ENCODE results near the gene RPL5.

RPL5 gene

DNA sequence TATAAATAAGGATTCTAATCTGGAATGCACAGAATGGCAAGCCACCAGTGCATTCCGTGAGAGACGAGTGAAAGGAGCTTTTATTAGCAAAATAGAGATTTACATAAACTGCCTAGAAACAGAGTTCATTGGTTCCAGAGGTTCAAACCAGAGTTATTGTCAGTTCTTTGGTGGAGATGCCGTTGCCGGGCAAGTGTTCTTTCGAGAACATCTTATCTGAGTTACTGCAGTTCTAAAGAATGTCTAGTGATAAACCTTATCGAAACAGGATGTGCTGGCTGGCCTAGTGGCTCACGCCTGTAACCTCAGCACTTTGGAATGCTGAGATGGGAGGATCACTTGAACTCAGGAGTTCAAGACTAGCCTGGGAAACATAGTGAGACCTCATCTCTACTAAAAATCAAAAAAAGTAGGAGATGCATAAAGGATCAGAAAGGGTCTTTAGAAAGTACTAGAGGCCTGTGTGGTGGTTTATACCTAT, 27.1 kb upstream of the RPL5 start:
- 0 out of 2 replicates have a peak, but pooled peaks have one; percentile 22 for TF ChIP-seq ISL1 (CRISPR knock-in tag; IDR thresholded peaks at IDR 0.05)
- TF ChIP-seq, protein P1, sequence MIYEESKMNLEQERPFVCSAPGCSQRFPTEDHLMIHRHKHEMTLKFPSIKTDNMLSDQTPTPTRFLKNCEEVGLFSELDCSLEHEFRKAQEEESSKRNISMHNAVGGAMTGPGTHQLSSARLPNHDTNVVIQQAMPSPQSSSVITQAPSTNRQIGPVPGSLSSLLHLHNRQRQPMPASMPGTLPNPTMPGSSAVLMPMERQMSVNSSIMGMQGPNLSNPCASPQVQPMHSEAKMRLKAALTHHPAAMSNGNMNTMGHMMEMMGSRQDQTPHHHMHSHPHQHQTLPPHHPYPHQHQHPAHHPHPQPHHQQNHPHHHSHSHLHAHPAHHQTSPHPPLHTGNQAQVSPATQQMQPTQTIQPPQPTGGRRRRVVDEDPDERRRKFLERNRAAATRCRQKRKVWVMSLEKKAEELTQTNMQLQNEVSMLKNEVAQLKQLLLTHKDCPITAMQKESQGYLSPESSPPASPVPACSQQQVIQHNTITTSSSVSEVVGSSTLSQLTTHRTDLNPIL (CRISPR knock-in tag; IDR thresholded peaks at IDR 0.05; ENCODE audit: low read depth) = peak; percentile 75; the same call in 1 of the 2 replicates
- TF ChIP-seq PPARA (CRISPR knock-in tag; IDR thresholded peaks at IDR 0.05; ENCODE audit: borderline replicate concordance) = no peak
- ATAC-seq = peak; percentile 99

DNA sequence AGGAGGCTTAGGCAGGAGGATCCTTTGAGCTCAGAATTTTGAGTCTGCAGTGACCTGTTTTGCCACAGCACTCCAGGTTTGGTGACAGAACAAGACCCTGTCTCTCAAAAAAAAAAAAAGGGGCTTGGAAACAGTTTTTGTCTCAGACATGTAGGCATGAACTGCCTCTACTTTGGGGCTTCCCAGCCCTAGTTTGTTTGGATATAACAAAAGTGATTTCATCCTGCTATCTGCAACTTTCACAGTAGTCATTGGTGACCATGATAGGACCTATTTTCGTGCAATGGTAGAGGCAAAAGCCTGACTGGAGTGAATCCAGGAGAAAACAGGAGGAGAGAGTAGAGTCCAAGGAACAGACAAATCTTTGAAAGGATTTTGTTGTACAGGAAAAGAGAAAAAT, 26.6 kb upstream of the RPL5 start:
- TF ChIP-seq, protein P1 (CRISPR knock-in tag; IDR thresholded peaks at IDR 0.05; ENCODE audit: low read depth) = no peak
- TF ChIP-seq ZNF565 (CRISPR knock-in tag; conservative IDR thresholded peaks at IDR 0.05; ENCODE audit: low read depth) (no peak), ESRRG (CRISPR knock-in tag; IDR thresholded peaks at IDR 0.05) (no peak), ZC3H10 (CRISPR knock-in tag; IDR thresholded peaks at IDR 0.05) (no peak), ZFP3 (CRISPR knock-in tag; IDR thresholded peaks at IDR 0.05) (no peak), PPARA (CRISPR knock-in tag; IDR thresholded peaks at IDR 0.05; ENCODE audit: borderline replicate concordance) (no peak), ZNF70 (CRISPR knock-in tag; IDR thresholded peaks at IDR 0.05) (no peak), ISL1 (CRISPR knock-in tag; IDR thresholded peaks at IDR 0.05) (no peak)
- TF ChIP-seq, protein P2, sequence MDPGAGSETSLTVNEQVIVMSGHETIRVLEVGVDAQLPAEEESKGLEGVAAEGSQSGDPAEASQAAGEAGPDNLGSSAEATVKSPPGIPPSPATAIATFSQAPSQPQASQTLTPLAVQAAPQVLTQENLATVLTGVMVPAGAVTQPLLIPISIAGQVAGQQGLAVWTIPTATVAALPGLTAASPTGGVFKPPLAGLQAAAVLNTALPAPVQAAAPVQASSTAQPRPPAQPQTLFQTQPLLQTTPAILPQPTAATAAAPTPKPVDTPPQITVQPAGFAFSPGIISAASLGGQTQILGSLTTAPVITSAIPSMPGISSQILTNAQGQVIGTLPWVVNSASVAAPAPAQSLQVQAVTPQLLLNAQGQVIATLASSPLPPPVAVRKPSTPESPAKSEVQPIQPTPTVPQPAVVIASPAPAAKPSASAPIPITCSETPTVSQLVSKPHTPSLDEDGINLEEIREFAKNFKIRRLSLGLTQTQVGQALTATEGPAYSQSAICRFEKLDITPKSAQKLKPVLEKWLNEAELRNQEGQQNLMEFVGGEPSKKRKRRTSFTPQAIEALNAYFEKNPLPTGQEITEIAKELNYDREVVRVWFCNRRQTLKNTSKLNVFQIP (CRISPR knock-in tag; IDR thresholded peaks at IDR 0.05; ENCODE audit: borderline replicate concordance, low read depth) = no peak
- TF ChIP-seq, protein P3, sequence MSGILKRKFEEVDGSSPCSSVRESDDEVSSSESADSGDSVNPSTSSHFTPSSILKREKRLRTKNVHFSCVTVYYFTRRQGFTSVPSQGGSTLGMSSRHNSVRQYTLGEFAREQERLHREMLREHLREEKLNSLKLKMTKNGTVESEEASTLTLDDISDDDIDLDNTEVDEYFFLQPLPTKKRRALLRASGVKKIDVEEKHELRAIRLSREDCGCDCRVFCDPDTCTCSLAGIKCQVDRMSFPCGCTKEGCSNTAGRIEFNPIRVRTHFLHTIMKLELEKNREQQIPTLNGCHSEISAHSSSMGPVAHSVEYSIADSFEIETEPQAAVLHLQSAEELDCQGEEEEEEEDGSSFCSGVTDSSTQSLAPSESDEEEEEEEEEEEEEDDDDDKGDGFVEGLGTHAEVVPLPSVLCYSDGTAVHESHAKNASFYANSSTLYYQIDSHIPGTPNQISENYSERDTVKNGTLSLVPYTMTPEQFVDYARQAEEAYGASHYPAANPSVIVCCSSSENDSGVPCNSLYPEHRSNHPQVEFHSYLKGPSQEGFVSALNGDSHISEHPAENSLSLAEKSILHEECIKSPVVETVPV (CRISPR knock-in tag; IDR thresholded peaks at IDR 0.05) = no peak
- ATAC-seq = no peak

DNA sequence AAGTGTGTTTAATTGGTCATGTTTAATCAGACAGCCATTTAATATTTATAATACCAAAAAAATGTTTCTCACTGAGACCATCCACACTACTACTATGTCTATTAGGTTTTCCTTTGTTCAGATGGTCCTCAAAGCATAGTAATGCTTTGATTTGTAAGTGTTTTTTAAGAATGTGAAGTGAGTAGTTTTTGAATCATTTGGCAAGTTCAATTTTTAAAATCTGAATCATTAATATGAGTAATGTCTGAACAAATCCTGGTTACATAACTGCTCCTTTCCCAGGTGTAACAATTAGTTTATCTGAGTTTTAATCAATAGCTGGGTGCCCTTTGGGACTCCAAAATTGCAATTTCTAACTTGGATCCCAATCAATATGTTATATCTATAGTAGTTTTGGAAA, 23.5 kb upstream of the RPL5 start:
- no peak for ATAC-seq
- no peak for TF ChIP-seq GLIS3 (CRISPR knock-in tag; IDR thresholded peaks at IDR 0.05)
- TF ChIP-seq ZNF8 (CRISPR knock-in tag; IDR thresholded peaks at IDR 0.05) = no peak
- TF ChIP-seq ARNTL (CRISPR knock-in tag; IDR thresholded peaks at IDR 0.05; ENCODE audit: borderline replicate concordance, low read depth) = no peak
- TF ChIP-seq, protein P1 (CRISPR knock-in tag; IDR thresholded peaks at IDR 0.05; ENCODE audit: low read depth) = no peak
- no peak for TF ChIP-seq ZFP30 (CRISPR knock-in tag; IDR thresholded peaks at IDR 0.05)
- TF ChIP-seq, protein P3 (CRISPR knock-in tag; IDR thresholded peaks at IDR 0.05) = no peak
- no peak for TF ChIP-seq TOX (CRISPR knock-in tag; IDR thresholded peaks at IDR 0.05; ENCODE audit: borderline replicate concordance)
- TF ChIP-seq, protein P2 (CRISPR knock-in tag; IDR thresholded peaks at IDR 0.05; ENCODE audit: borderline replicate concordance, low read depth) = no peak
- TF ChIP-seq ZNF70 (CRISPR knock-in tag; IDR thresholded peaks at IDR 0.05) = no peak
- no peak for TF ChIP-seq OSR1 (CRISPR knock-in tag; IDR thresholded peaks at IDR 0.05)
- no peak for TF ChIP-seq BACH2 (CRISPR knock-in tag; IDR thresholded peaks at IDR 0.05; ENCODE audit: borderline replicate concordance)
- TF ChIP-seq PPARA (CRISPR knock-in tag; IDR thresholded peaks at IDR 0.05; ENCODE audit: borderline replicate concordance) = no peak
- TF ChIP-seq SNAI2 (CRISPR knock-in tag; IDR thresholded peaks at IDR 0.05) = no peak
- TF ChIP-seq ISL1 (CRISPR knock-in tag; IDR thresholded peaks at IDR 0.05) = no peak
- TF ChIP-seq ZFP3 (CRISPR knock-in tag; IDR thresholded peaks at IDR 0.05) = no peak
- no peak for TF ChIP-seq ZC3H10 (CRISPR knock-in tag; IDR thresholded peaks at IDR 0.05)
- TF ChIP-seq RARB (CRISPR knock-in tag; IDR thresholded peaks at IDR 0.05) = no peak
- TF ChIP-seq, protein P4, sequence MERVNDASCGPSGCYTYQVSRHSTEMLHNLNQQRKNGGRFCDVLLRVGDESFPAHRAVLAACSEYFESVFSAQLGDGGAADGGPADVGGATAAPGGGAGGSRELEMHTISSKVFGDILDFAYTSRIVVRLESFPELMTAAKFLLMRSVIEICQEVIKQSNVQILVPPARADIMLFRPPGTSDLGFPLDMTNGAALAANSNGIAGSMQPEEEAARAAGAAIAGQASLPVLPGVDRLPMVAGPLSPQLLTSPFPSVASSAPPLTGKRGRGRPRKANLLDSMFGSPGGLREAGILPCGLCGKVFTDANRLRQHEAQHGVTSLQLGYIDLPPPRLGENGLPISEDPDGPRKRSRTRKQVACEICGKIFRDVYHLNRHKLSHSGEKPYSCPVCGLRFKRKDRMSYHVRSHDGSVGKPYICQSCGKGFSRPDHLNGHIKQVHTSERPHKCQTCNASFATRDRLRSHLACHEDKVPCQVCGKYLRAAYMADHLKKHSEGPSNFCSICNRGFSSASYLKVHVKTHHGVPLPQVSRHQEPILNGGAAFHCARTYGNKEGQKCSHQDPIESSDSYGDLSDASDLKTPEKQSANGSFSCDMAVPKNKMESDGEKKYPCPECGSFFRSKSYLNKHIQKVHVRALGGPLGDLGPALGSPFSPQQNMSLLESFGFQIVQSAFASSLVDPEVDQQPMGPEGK (CRISPR knock-in tag; IDR thresholded peaks at IDR 0.05; ENCODE audit: borderline replicate concordance) = no peak
- no peak for TF ChIP-seq TCF4 (CRISPR knock-in tag; IDR thresholded peaks at IDR 0.05; ENCODE audit: borderline replicate concordance)
